GM21423 (cell line): ENCODE results near the gene BBS5.
"Not testable (repeated sequence)": the region's sequence is repeated elsewhere in the genome, so short reads cannot be mapped to it uniquely, and the experiment has no call there.

ENCODE experiments used
- ATAC-seq: cut with Tn5 transposase; IDR thresholded peaks from one replicate; pipeline ENCODE4 v1.9.1; 2021; ENCODE audit warnings: mild to moderate bottlenecking, moderate library complexity; ENCODE audit not compliant: unreplicated experiment

BBS5 gene

DNA sequence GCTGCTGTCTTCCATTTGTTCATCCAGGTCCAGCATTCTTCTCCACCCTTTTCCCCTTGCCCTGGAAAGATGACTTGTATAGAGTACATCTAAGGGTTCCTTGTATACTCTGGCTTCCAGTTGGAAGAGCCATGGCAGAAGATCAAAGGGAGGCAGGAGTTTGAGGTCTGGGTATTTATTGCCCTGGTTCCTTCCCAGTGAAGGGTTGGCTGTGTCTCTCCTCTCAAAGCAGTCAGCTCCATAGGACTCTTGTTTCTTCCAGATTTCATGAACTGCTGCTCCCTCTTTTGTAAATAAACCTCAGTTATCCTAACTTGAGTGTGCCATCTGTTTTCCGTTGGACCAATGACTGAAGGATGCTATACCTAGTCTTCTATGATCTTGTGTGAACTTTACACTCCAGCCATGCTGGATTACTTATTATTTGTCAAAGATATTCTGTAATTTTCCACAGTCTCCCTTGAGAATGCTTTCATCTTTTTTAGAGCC lies 6.4 kb downstream of the BBS5 start:
- ATAC-seq: no peak

DNA sequence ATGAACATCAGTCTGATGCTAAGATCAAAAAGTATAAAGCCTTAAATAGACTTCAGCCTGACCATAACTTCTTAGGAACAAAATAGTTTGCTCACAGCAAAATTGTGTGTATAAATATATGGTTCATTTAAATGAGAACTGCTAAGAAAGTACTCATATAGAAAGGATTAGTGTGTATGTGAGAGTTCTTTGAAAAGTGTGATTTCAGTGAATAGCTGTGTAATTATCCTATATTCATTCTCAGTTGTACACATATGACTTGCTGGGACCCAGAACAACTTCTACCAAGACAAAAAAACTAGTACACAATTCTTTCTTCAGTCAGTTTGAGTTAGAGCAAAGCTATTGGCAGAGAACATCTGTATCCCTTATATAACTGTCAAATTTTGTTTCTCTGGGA lies 7.2 kb downstream of the BBS5 start:
- ATAC-seq: no peak

DNA sequence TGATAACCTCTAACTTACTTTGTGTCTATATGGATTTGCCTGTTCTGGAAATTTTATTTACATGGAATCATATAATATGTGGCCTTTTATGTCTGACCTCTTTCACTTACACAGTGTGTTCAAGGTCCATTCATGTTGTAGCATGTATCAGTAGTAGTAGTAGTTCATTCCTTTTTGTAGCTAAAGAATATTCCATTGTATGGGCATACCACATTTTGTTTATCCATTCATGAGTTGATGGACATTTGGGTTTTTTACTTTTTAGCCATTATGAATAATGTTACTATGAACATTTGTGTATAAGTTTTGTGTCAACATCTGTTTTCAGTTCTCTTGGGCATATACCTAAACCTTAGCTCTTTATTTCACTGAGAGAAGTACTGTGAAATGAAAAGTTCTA lies 11.5 kb downstream of the BBS5 start:
- no peak for ATAC-seq

DNA sequence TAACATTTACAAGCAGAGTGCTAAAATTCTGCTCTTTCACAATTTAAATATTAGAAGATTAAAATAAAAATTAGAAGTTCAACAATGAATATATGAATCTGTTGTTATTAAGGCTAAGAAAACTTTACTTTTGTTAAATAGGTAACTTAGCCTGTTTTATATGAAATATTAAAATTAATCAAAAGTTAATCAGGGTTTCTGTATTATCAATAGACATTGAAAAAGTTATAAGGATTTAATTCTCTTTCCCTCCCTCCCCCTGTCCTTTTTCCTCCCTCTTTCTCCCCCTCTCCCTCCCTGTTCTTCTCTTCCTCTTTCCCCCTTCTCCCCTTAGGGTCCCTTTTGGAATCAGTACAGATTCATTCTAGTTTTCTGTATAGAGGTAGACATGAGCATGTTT lies 12.1 kb downstream of the BBS5 start:
- no peak for ATAC-seq

DNA sequence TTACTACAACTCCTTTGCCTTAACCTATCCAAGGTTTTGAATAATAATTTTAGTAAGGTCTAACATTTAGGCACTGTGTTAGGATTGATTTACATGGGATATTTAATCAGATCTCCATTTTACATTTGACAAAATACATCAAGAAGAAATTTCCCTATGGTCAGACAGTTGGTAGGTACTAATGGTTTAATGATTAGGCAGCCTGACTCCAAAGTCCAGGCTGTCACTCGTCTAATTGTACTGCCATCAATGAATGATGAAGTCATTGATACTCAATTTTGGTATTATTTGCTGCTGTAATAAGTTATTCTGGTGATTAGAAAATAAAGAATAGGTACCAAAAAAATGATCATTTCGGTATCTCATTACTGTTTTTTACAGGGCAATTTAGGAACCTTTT lies 14.1 kb downstream of the BBS5 start:
- ATAC-seq: no peak

DNA sequence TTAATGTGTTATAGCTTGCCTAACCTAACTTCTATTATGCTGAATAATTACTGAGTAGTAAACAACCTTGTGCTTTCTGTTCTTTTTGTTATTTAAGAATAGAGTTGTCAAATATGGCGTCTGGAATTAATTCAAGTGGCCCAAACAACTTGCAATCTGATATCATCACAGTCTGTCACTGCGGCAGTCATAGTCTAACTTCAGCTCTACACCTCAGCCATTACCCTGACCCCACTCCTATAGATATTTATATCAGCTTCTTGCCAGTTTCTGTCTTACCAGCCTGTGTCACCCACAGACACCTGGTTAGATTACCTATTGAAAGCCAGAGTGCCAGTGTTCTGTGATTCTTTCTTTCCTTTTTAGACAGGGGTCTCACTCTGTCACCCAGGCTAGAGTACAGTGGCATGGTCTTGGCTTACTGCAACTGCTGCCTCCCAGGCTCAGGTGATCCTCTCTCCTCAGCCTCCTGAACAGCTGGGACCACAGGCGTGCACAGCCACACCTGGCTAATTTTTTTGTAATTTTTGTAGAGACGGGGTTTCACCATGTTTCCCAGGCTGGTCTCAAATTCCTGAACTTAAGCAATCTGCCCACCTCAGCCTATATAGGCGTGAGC lies 16.1 kb downstream of the BBS5 start:
- ATAC-seq: no peak

DNA sequence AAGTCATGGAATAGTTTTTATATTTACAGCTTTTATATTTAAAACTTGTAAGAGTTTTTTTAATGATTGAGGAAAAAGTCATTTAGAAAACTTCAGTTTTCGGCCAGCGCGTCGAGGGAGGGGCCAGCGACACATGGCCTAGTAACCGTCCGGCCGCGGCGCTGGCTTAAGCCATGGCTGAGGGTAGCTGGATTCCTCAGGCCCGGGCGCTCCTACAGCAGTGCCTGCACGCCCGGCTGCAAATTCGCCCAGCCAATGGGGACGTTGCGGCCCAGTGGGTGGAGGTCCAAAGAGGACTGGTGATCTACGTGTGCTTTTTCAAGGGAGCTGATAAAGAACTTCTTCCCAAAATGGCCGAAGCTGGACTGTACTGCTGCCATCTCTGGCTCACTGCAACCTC lies 25.4 kb downstream of the BBS5 start:
- no peak for ATAC-seq

DNA sequence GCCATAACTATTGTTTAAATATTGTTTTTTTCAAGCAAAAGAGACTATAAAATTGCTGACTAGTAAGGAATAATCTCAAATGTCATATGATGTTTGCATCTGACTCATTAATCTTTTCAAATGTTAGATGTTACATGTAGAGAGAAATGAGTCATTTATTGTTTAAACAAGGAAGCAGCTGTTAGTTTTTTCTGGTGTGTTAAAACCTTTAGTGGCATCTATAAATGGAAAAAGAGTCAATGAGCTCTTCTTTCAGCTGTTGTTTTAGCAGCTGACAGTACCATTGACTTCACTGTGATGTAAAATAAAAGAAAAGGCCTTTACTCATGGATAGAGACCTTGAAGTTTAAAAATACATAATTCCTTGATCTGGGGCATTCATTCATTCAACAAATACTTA lies 28.4 kb downstream of the BBS5 start:
- no peak for ATAC-seq

DNA sequence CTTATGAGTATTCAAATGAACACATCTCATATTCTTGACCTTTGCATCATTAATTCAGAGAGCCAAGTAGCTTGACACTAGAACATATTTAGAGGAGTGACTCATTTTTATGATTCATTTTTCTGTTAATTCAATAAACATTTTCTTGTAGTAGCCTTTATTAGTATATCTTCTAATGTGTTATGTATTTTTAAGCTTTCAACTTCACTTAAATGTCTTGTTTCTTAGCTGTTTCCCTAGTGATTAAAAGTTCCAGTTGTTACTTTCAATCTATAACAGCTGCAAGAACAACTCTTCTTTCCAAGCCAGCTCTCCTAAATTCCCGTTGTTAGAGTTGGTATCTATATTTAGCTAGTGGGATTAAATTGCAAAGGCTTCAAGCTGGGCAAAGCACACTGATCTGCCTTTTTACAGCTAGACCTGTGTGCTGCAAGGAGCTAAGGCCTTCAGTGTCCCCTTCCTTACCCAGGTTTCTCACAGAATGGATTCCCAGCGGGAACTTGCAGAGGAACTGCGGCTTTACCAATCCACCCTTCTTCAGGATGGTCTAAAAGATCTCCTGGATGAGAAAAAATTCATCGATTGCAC lies 30.1 kb downstream of the BBS5 start, which contains the start of gene KLHL41:
Gene KLHL41, plus strand, starts transcription at position 405 of the 588 bp plus-strand sequence. Its CDS starts 77 bp downstream, at position 482.
- ATAC-seq: no peak

DNA sequence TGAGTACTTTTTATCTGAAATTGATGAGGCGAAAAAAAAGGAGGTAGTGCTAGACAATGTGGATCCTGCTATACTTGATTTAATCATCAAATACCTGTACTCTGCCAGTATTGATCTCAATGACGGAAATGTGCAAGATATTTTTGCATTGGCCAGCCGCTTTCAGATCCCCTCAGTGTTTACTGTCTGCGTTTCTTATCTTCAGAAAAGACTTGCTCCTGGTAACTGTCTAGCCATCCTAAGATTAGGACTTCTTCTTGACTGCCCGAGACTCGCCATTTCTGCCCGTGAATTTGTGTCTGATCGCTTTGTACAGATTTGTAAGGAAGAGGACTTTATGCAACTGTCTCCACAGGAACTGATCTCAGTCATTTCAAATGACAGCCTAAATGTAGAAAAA lies 30.7 kb downstream of the BBS5 start:
- no peak for ATAC-seq

DNA sequence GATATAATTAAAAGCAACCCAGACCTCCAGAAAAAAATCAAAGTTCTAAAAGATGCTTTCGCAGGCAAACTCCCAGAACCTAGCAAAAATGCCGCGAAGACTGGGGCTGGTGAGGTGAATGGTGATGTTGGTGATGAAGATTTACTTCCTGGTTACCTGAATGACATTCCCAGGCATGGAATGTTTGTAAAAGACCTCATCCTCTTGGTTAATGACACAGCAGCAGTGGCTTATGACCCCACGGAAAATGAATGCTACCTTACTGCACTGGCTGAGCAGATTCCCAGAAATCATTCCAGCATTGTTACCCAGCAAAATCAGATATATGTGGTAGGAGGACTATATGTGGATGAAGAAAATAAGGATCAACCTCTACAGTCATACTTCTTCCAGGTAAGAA lies 31.2 kb downstream of the BBS5 start:
- ATAC-seq: no peak

DNA sequence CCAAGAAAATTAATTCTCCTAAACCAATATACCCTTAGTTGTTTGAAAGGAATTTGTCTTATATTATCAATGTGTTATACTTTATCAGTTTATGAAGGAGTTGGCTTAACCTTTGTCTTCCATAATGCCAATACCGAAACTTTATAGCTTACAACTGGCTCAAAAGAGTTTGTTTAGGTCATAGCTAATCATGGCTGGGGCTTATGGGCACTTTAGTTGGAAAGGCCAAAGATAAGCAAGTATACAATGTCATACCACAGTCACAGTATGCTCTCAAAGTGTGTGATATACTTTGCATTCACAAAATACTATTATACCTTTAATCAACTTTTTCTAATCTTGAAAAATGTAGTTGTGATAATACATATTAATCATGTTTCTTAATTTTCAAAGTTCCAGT lies 32.5 kb downstream of the BBS5 start:
- no peak for ATAC-seq

DNA sequence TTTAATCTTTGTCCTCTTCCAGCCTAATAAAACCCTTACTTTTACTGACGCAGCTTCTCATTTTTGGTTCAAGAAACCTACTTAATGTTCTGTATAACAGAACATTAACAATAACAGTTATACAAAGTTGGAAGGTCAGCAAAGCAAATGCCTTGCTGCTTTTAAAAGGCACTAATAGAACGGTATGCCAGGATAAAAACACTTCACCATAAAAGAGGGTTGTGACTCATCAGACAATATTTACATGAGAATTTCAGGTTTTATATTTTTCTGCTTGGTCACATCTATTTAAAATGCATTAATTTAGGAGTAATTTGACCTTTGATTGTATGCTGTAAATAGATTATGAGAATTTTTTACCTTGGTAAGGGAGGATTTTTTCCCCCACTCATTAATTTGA lies 33.2 kb downstream of the BBS5 start:
- no peak for ATAC-seq

DNA sequence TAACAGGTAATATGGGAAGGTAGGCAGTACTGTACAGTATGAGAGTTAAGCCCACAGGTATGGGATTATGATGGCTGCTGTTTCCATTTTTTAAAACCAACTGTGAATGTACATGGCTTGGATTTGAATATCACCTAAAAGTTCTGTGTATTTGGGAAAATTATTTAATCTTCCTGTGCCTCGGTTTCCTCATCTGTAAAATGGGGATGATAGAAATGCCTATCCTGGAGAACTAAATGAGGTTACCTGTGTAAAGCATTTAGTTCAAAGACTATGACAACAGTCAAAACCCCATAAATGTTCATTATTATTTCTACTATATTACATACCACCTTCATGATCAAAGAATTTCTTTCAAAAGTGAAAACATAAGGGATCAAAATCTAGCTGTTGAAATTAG lies 33.8 kb downstream of the BBS5 start:
- ATAC-seq: no peak

DNA sequence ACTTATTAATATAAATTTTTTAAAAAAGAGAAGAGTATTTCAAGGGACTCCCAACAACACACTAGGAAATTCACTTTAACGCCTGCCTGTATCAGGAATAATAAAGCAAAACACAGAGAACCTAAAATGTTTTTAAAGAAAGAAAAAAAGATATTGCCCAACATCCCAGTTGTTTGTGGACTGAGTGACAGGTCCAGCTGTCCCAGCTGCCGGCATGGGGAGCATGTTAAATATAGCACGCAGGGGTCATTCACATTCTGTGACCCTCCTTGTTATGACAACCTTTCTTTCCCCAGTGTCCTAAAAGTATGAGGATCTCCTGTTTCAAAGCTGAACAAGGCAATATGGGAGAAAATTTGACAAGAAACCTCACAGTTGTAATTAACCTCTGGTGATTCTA lies 34.6 kb downstream of the BBS5 start:
- no peak for ATAC-seq

DNA sequence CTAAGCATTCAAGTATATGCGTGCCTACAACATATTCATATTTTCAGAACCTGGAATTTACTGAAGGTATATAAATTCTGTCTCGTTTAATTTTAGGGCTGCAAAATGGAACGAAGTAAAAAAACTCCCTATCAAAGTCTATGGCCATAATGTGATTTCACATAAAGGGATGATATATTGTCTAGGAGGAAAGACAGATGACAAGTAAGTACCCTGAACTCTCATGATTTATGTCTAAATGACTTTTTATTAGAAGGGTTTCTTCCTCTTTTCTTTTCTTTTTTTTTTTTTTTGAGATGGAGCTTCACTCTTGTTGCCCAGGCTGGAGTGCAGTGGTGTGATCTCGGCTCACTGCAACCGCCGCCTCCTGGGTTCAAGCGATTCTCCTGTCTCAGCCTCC lies 35.5 kb downstream of the BBS5 start:
- ATAC-seq: not testable (repeated sequence)

DNA sequence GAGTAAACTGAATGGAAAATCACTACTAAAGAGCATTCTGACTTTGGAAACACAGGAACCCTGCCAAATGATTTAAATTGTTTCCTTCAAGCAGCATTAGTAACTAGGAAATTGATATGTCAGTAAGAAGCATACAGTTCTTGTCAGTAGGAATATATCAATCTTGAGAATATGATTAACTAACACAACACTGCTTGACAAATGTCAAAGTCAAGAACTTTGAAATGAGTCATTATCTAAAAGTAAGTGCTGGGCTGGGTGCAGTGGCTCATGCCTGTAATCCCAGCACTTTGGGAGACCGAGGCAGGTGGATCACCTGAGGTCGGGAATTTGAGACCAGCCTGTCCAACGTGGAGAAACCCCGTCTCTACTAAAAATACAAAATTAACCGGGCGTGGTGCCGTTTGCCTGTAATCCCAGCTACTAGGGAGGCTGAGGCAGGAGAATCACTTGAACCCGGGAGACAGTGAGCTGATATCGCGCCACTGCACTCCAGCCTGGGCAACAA lies 37.2 kb downstream of the BBS5 start:
- not testable (repeated sequence) for ATAC-seq

DNA sequence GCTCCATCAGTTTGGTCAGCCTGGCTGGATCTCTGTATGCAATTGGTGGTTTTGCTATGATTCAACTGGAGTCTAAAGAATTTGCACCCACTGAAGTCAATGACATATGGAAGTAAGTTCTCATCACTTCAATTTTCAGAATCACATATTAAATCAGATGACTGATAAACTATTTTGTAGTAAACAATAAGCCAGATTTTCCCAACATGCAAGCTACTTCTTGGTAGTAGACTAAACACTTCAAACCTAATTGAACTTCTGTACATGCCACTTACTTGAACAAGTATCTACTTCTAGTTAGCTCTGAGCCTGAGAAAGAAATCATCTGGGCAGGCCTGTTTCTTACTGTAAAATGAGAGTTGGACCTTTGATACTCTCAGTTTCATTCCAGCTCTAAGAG lies 41.6 kb downstream of the BBS5 start:
- no peak for ATAC-seq

DNA sequence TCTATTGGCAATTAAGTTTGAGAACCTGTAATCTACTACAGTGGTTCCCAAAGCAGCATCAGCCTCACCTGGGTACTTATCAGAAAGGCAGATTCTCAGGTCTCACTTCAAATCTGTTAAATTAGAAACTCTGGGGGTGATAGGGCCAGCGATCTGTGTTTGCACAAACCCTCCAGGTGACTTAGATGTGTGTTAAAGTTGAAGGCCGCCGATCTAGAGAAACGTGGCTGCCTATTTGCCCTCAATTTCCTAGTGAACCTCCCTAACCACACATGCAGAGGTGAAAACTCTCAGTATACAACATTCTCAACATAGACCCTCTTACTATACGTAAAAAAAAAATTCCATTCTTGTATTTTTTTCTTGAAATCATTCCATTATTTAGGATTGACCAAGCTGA lies 44.4 kb downstream of the BBS5 start:
- ATAC-seq: no peak

DNA sequence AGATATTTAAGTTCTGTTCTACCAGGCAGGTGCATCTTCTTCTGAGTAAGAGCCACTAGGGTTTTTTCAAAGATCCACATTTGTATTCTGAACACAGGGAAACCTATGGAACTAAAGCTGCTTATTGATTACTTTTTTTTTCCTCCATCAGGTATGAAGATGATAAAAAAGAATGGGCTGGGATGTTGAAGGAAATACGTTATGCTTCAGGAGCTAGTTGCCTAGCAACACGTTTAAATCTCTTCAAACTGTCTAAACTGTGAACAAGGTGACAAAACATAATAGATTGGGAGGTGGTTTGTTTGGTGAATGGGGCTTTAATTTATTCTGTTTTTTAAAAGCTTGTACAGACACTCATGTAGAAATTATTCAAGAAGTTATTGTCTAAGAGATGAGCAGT lies 46.1 kb downstream of the BBS5 start:
- ATAC-seq: no peak

DNA sequence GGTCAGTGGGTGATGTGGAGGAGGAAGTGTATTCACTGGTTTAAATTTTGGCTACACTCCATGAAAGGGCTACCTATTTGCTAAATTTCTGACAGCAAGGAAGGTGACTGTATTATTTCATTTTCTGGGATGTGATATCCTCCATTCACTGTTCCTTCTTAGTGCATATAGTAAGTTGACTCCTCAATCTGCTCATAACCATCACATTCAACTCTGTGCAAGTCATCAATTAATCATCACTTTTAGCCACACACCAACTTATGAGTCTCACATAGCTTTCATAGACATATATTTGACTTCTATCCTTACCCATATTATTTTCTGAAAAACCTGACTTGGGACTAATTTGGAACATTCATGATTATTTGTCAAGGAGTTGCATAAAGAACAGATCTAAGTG lies 47.2 kb downstream of the BBS5 start:
- no peak for ATAC-seq

DNA sequence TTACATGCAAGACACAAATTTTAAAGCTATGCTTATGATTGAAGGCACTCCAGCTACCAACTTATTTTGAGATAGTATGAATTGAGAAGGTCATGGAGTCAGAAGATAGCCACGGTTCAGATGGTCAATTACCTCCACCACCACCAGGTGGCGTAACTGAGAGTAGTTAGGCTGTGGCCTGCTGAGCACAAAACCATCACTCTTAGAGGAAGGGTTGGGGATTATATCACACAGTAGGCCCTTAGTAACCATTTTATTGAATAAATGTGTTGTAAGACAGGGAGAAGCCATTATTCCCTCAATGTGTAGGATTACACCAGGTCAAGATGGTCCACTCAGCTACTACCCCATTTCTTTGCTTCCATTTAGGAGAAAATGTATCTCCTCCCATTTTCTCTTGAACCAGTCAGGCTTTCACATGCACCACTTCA lies 49.0 kb downstream of the BBS5 start:
- peak; percentile 90 for ATAC-seq

DNA sequence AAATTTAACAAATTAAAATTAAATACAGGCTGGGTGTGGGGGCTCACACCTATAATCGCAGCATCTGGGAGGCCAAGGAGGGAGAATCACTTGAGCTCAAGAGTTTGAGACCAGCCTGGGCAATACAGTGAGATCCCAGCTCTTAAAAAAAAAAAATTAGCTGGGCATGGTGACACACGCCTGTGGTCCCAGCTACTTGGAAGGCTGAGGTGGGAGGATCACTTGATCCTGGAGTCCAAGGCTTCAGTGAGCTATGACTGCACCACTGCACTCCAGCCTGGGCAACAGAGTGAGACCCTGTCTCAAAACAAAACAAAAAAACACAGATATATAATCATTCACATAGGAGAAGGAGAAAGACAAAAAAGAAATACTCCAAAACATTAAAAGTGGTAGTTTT lies 60.2 kb downstream of the BBS5 start:
- ATAC-seq: not testable (repeated sequence)
